ENCODE results near the gene DCXR. TPM values are rescaled to one million over a fixed set of nuclear protein-coding genes. Genes with fewer than 3 reads are reported as not detected.

The DCXR gene
- total and polyA plus RNA-seq, 2 of the 4 experiments (the other 2 are of a cell fraction) = 36.6 to 139 TPM

GRCh38 chr17:82064433-82065192 is 27.1 kb upstream of the DCXR start (continued):
- TF ChIP-seq MAFK (IDR thresholded peaks at IDR 0.05; ENCODE audit: low read depth, low read length) = no peak

GRCh38 chr17:82063424-82064415 is 26.2 kb upstream of the DCXR start:
- Histone ChIP-seq H2BK15ac (ENCODE audit: low read depth, low read length) (no peak overlapping the region), H3K4me2 (ENCODE audit: low read depth, low read length) (no peak overlapping the region), H3K18ac (ENCODE audit: low read depth, low read length) (no peak overlapping the region), H4K91ac (ENCODE audit: insufficient read depth, low read depth, low read length) (no peak overlapping the region), H3K9me1 (ENCODE audit: insufficient read depth, low read length) (no peaks in the 10 kb centered on the region; the same call in 1 of the 2 replicates), H4K20me1 (ENCODE audit: insufficient read depth, low read length) (peaks cover 3% of the 10 kb centered on the region; the same call in 1 of the 2 replicates), H3K9ac (ENCODE audit: low read depth, low read length) (no peak overlapping the region), H2BK20ac (ENCODE audit: low read depth, low read length) (no peak overlapping the region), H3K4me3 (ENCODE audit: insufficient read depth, low read depth, low read length) (no peak overlapping the region), H2AK9ac (replicated peaks; ENCODE audit: low read depth, low read length, poor library complexity) (peak overlapping the region; percentile 24), H3K36me3 (ENCODE audit: control insufficient read depth, insufficient read depth, low read length) (peaks cover 42% of the 10 kb centered on the region), H2AK5ac (ENCODE audit: low read depth, low read length) (no peak overlapping the region), H4K5ac (ENCODE audit: low read depth, low read length) (no peak overlapping the region), H3K79me1 (ENCODE audit: low read depth in 1 of 2, low read length in 2 of 2) (peaks cover 5 to 36% of the 10 kb centered on the region in 2 experiments; a peak in 3 of 4 replicates), H2AFZ (replicated peaks; ENCODE audit: low read length, poor library complexity) (peak overlapping the region; percentile 21), H3K27ac (ENCODE audit: insufficient read depth, low read length) (no peak overlapping the region), H3K56ac (ENCODE audit: extremely low read depth, insufficient read depth, low read length) (no peak overlapping the region), H3K27me3 (ENCODE audit: control insufficient read depth, insufficient read depth, low read length) (no peaks in the 10 kb centered on the region), H4K8ac (ENCODE audit: low read depth in 2 of 2, low read length in 2 of 2) (no peak overlapping the region), H3K9me3 (ENCODE audit: control insufficient read depth, insufficient read depth, low read length) (no peaks in the 10 kb centered on the region), H3K23ac (ENCODE audit: low read depth, low read length) (no peak overlapping the region), H3K14ac (replicated peaks; ENCODE audit: low read depth, low read length) (no peak overlapping the region), H3K4ac (ENCODE audit: low read depth, low read length) (no peak overlapping the region), H2BK120ac (ENCODE audit: low read depth, low read length) (no peak overlapping the region), H3K4me1 (ENCODE audit: control insufficient read depth, insufficient read depth, low read length) (peaks cover 10% of the 10 kb centered on the region), H2BK5ac (ENCODE audit: low read depth, low read length, poor library complexity, severe bottlenecking) (no peak overlapping the region)
- in situ Hi-C loops (cut with MboI; ENCODE audit: low sequenced_read_pairs) (no loop called here), intact Hi-C loops (cut with micrococcal nuclease) (no loop called here), dilution Hi-C loops (cut with HindIII; ENCODE audit: low sequenced_read_pairs, unreplicated experiment) (no loop called here)
- CTCF ChIA-PET = no interaction called here
- DNase-seq (no peak), ATAC-seq (ENCODE audit: low read depth) (no peak)
- POLR2A ChIA-PET (ENCODE audit: unreplicated experiment) = no interaction called here
- BruUV-seq (replicated peaks) = no TSS peak
- TF ChIP-seq MAFK (IDR thresholded peaks at IDR 0.05; ENCODE audit: low read depth, low read length) (no peak), CEBPB (IDR thresholded peaks at IDR 0.05; ENCODE audit: low read depth, low read length) (no peak), MXI1 (IDR thresholded peaks at IDR 0.05; ENCODE audit: borderline replicate concordance, low read depth, low read length) (no peak), MAZ (IDR thresholded peaks at IDR 0.05; ENCODE audit: borderline replicate concordance, low read depth, low read length) (no peak), CTCF (conservative IDR thresholded peaks at IDR 0.05; ENCODE audit: low read depth, low read length) (no peak), FOS (IDR thresholded peaks at IDR 0.05; ENCODE audit: low read depth, low read length) (no peak), SMC3 (IDR thresholded peaks at IDR 0.05; ENCODE audit: low read depth, low read length) (no peak), BHLHE40 (IDR thresholded peaks at IDR 0.05; ENCODE audit: low read depth, low read length) (no peak), ELK1 (IDR thresholded peaks at IDR 0.05; ENCODE audit: borderline replicate concordance, low read depth, low read length) (no peak)
- 90% methylated on average over 10 of the region's 20 CpGs; no CpG with 5 or more reads in 1 of the 2 experiments for WGBS, 2 experiments (ENCODE audit: extremely low coverage in 2 of 2, insufficient read length in 1 of 2)

All from IMR-90 (cell line).